Endothelial cell of umbilical vein (primary cell): ENCODE measurements around the gene MFNG.

ENCODE experiments used
- FOS ChIP-seq: IDR thresholded peaks from 2 replicates; pipeline ENCODE4 v1.6.1; 2011; ENCODE audit warnings: mild to moderate bottlenecking, low read length, moderate library complexity, borderline replicate concordance; ENCODE audit not compliant: insufficient read depth
- POLR2A ChIP-seq: IDR thresholded peaks from 2 replicates; pipeline ENCODE4 v1.6.1; 2012; ENCODE audit warnings: low read depth, mild to moderate bottlenecking, control low read depth, low read length
- POLR2AphosphoS5 ChIP-seq: IDR thresholded peaks from 2 replicates; pipeline ENCODE4 v1.6.1; 2012; ENCODE audit warnings: low read depth, mild to moderate bottlenecking, control low read depth, low read length, moderate library complexity; ENCODE audit not compliant: insufficient read depth
- TF ChIP-seq, protein P1 (sequence below), 2 donors: IDR thresholded peaks; 1 replicate in 1 of 2; 2 replicates in 1 of 2; pipeline ENCODE4 v1.5.1; 2011; ENCODE audit warnings: low read length in 2 of 2, mild to moderate bottlenecking in 2 of 2, moderate library complexity in 2 of 2, control low read depth in 1 of 2, inconsistent platforms in 1 of 2, low read depth in 1 of 2; ENCODE audit not compliant: insufficient read depth in 1 of 2; ENCODE audit errors: extremely low read depth in 1 of 2

DNA sequence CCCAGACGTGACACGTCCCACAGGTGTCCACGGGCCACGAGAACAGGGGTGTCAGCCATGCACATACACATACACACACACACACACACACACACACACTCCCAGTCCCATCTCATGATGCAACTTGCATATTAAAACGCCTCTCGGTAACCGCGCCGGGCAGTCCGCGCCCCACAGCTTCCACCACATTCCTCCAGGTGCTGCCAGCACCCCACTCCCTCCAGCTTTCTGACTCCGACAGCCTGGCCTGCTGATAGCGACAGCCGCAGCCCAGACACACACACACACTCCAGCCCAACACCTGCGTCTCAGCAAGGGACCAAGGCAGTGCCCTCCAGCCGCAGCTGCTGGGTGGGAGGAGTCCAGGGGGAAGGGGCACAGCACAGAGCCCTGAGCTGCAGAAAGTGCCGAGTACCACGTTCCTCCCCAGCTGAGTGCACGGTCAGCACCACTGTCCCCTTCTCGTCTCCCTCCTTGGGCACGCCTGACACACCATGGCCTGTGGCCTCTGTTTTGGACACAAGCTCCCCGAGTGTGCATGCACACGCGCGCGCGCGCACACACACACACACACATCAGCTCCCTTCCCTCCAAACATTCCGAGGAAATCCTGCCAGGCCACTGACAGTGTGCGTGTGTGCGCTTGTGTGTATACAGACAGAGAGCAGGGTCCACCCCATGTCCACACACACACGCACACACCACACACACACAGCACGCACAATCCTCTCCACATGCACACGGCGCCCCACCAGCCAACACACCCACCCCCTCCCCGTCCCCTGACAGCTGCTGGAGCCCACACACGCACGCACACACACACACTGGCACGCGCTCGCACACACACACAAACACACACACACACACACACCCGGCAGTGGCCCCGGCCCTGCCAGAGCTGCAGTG lies 60.1 kb downstream of the MFNG start:
- TF ChIP-seq POLR2AphosphoS5 (no peak), FOS (no peak), POLR2A (no peak)
- TF ChIP-seq, protein P1, sequence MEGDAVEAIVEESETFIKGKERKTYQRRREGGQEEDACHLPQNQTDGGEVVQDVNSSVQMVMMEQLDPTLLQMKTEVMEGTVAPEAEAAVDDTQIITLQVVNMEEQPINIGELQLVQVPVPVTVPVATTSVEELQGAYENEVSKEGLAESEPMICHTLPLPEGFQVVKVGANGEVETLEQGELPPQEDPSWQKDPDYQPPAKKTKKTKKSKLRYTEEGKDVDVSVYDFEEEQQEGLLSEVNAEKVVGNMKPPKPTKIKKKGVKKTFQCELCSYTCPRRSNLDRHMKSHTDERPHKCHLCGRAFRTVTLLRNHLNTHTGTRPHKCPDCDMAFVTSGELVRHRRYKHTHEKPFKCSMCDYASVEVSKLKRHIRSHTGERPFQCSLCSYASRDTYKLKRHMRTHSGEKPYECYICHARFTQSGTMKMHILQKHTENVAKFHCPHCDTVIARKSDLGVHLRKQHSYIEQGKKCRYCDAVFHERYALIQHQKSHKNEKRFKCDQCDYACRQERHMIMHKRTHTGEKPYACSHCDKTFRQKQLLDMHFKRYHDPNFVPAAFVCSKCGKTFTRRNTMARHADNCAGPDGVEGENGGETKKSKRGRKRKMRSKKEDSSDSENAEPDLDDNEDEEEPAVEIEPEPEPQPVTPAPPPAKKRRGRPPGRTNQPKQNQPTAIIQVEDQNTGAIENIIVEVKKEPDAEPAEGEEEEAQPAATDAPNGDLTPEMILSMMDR (IDR thresholded peaks at IDR 0.05; ENCODE audit: extremely low read depth in 1 of 2, insufficient read depth in 1 of 2, low read depth in 1 of 2, low read length in 2 of 2) = no peak
